Skeletal muscle tissue (tissue), 4 donors: ENCODE data around the gene RCC2. TPM values are rescaled to one million over a fixed set of nuclear protein-coding genes. Genes with fewer than 3 reads are reported as not detected.
"Not testable (repeated sequence)": the region's sequence is repeated elsewhere in the genome, so short reads cannot be mapped to it uniquely, and the experiment has no call there.

Experiments used
- H3K27ac ChIP-seq: one replicate; pipeline ENCODE4 v1.7.0; 2013; ENCODE audit warnings: mild to moderate bottlenecking, low read depth, low read length, inconsistent platforms
- H3K27me3 ChIP-seq, 3 donors: one replicate each; pipeline ENCODE4 v1.7.0; 2013; ENCODE audit warnings: low read length in 3 of 3; ENCODE audit not compliant: control insufficient read depth in 3 of 3, insufficient read depth in 3 of 3
- H3K36me3 ChIP-seq, 3 donors: one replicate each; pipeline ENCODE4 v1.7.0; 2013; ENCODE audit warnings: low read length in 3 of 3; ENCODE audit not compliant: control insufficient read depth in 3 of 3, insufficient read depth in 3 of 3
- H3K4me1 ChIP-seq, 3 donors: one replicate each; pipeline ENCODE4 v1.7.0; 2013; ENCODE audit warnings: low read length in 3 of 3, mild to moderate bottlenecking in 3 of 3; ENCODE audit not compliant: control insufficient read depth in 3 of 3, insufficient read depth in 3 of 3
- H3K4me3 ChIP-seq, 3 donors: one replicate each; pipeline ENCODE4 v1.7.0; 2013; ENCODE audit warnings: low read length in 3 of 3
- H3K9ac ChIP-seq, 3 donors: one replicate each; pipeline ENCODE4 v1.7.0; 2013; ENCODE audit warnings: low read length in 3 of 3, mild to moderate bottlenecking in 3 of 3, moderate library complexity in 2 of 3, low read depth in 1 of 3
- H3K9me3 ChIP-seq, 3 donors: one replicate each; pipeline ENCODE4 v1.7.0; 2013; ENCODE audit warnings: low read length in 3 of 3; ENCODE audit not compliant: control insufficient read depth in 3 of 3
- total RNA-seq: library from RNA; depleted of rRNA; stranded (reverse); fragments of >200 nt; gene quantifications from one replicate; pipeline ENCODE4 v1.2.3, GENCODE V29; 2014
- donor health status: Osteomylitis.

RCC2 gene
- total RNA-seq, 1 donor from 2014 or later = 20.4 TPM

GRCh38 chr1:17406760-17407475 is 32.6 kb downstream of the RCC2 start:
- H3K9ac ChIP-seq, H3K9me3 ChIP-seq, H3K27ac ChIP-seq, H3K27me3 ChIP-seq, H3K4me3 ChIP-seq: not testable (repeated sequence)
- Histone ChIP-seq H3K4me1 (peaks cover 6 to 12% (median 9%) of the 10 kb centered on the region in 3 donors), H3K36me3 (peaks cover 23 to 35% (median 30%) of the 10 kb centered on the region in 3 donors)

GRCh38 chr1:17405898-17406759 is 33.3 kb downstream of the RCC2 start:
- H3K4me1 ChIP-seq = peaks cover 4 to 12% (median 9%) of the 10 kb centered on the region in 3 donors
- H3K27me3 ChIP-seq = no peaks in the 10 kb centered on the region
- H3K27ac ChIP-seq = no peak overlapping the region
- H3K9ac ChIP-seq = peak overlapping the region in 1 of 3 donors; percentile 50
- no peak overlapping the region for H3K4me3 ChIP-seq
- H3K36me3 ChIP-seq = peaks cover 21 to 31% (median 24%) of the 10 kb centered on the region in 3 donors
- H3K9me3 ChIP-seq = no peaks in the 10 kb centered on the region

DNA sequence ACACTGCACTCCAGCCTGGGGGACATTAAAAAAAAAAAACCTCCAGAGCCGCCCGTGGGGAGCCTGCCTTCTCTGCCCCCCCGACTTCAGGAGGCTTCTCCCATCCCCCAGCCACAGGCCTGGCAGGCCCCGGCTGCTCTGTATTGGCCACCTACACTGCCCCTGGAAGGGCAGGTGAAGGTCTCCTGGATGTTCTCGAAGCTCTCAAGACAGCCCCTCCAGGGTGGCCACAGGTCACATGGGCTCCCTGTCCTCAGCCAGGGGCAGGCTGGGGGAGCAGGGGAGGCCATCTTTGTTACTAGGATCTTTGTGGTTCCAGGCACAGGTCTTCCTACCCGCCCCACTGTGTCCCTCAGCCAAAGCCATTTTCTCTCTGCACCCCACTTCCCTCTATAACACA is 34.7 kb downstream of the RCC2 start:
- Histone ChIP-seq H3K4me1 (peaks cover 4 to 12% (median 9%) of the 10 kb centered on the region in 3 donors), H3K9ac (no peak overlapping the region), H3K36me3 (peaks cover 12 to 20% (median 13%) of the 10 kb centered on the region in 3 donors), H3K27me3 (no peaks in the 10 kb centered on the region), H3K4me3 (no peak overlapping the region), H3K9me3 (no peaks in the 10 kb centered on the region), H3K27ac (no peak overlapping the region)

DNA sequence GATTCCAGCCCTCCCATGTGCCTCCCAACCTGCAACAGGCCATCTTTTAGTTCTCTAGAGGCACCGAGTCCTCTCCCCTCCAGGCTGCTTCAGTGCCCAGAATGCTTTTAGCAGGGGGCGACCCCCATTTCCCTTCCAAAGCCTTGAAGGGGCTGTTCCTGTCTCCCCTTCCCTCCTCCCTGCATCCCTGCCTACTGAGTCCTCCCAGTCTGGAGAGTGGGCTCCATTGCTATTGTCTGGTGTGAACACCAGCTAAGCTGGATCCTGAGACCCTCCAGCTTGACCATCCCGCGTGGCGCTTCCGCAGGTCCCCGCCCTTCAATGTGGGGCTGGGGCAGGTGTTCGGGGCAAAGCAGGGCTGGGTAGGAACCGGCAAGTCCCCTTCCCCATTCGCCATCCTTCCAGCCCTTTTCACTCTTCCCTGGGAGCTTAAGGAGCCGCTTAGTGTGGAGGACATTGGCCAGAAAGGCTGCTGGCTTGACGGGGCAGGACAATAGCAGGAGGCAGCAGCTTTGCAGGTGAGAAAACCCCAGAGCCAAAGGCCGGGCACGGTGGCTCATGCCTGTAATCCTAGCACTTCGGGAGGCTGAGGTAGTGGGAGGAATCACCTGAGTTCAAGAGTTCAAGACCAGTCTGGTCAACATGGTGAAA is 35.3 kb downstream of the RCC2 start:
- Histone ChIP-seq H3K36me3 (peaks cover 6 to 14% (median 6%) of the 10 kb centered on the region in 3 donors), H3K9ac (no peak overlapping the region), H3K9me3 (no peaks in the 10 kb centered on the region), H3K4me3 (no peak overlapping the region), H3K27ac (no peak overlapping the region), H3K27me3 (no peaks in the 10 kb centered on the region), H3K4me1 (peaks cover 4 to 12% (median 7%) of the 10 kb centered on the region in 3 donors)

DNA sequence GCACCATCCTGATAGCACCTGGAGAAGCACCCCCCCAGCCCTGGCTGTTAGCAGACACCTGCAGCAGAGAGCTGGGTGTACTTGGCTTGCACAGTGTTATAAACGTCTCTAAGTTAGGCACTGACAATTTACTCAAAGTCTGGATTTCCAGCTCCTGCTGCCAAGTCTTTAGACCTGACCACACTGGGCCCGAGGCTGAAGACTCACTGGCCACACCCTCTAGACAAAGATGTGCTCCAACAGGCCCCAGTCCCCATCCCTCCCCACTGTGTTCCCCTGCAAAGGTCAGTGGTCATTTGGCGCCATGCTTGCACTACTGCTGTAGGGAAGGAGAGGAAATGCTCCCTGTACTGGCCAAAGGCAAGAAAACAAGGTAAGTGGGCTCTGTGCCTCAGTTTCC is 36.4 kb downstream of the RCC2 start:
- Histone ChIP-seq H3K27me3 (peaks cover 0 to under 1% (median 0%) of the 10 kb centered on the region in 3 donors), H3K4me3 (no peak overlapping the region), H3K27ac (no peak overlapping the region), H3K9me3 (no peaks in the 10 kb centered on the region), H3K36me3 (peaks cover 0 to 7% (median 4%) of the 10 kb centered on the region in 3 donors), H3K4me1 (peaks cover 4 to 12% (median 7%) of the 10 kb centered on the region in 3 donors), H3K9ac (no peak overlapping the region)

DNA sequence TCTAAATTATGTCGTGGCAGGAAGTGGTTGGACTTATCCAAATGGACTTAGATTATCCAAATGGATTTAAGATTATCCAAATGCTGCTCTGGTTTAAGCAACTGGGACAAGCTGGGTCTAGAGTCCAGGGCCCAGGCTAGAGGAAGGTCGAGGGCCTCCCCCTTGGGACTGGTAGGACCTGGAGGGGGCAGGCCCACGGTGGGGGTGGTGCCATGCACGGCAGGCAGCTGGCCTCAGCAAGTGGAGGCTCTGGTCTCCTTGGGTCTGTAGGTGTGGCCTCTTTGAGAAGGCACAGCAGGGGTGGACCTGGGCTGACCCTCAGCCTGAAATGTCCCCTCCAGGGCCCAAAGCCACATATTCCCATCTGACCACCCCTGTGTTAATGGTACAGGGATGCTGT is 37.6 kb downstream of the RCC2 start:
- H3K4me3 ChIP-seq = no peak overlapping the region
- H3K9ac ChIP-seq = no peak overlapping the region
- no peaks in the 10 kb centered on the region for H3K36me3 ChIP-seq
- H3K9me3 ChIP-seq = no peaks in the 10 kb centered on the region
- no peak overlapping the region for H3K27ac ChIP-seq
- peaks cover 4 to 8% (median 7%) of the 10 kb centered on the region in 3 donors for H3K4me1 ChIP-seq
- peaks cover 0 to 3% (median 0%) of the 10 kb centered on the region in 3 donors for H3K27me3 ChIP-seq

GRCh38 chr1:17400725-17401341 is 38.6 kb downstream of the RCC2 start:
- Histone ChIP-seq H3K36me3 (no peaks in the 10 kb centered on the region), H3K9ac (no peak overlapping the region), H3K4me1 (peaks cover 1 to 2% (median 2%) of the 10 kb centered on the region in 3 donors), H3K9me3 (no peaks in the 10 kb centered on the region), H3K4me3 (no peak overlapping the region), H3K27me3 (peaks cover 0 to 3% (median 0%) of the 10 kb centered on the region in 3 donors), H3K27ac (no peak overlapping the region)

DNA sequence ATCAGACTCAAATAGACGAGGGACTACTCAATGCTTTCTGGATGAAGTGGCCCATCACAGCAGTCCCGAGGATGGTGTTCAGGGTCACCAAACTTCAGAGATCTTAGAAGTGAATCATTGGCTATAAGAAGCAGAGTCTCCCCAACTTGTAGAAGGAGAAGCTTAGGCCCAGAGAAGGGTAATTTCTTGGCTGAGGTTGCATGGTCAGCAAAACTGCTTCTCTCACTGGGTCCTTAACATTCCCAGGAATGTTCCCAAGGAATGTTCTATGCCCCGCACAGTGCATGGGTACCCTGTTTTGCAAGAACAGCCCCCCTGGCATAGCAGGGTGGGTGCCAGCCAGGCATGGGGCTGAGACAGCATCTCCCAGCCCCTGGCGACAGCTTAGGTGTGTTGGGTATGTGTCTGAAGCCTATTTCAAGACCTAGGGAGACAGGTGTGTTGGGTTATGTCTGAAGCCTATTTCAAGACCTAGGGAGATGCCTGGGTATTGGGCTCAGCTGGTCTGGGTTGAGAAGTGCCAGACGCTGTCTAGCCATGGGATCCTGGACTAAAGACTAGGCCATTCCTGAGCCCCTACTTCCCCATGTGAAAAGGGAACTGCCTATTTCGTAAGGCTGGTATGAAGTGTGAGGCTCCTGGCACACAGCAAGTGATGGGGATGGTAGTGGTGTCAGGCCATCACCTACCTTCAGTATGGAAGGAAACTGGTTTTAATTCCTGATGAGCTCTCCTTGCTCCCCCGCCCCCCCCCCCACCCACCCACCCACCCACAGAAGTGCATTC is 41.4 kb downstream of the RCC2 start:
- H3K4me1 ChIP-seq = no peaks in the 10 kb centered on the region
- H3K36me3 ChIP-seq = no peaks in the 10 kb centered on the region
- H3K9ac ChIP-seq = no peak overlapping the region
- no peaks in the 10 kb centered on the region for H3K9me3 ChIP-seq
- H3K27ac ChIP-seq = no peak overlapping the region
- peaks cover 0 to 6% (median 3%) of the 10 kb centered on the region in 3 donors for H3K27me3 ChIP-seq
- H3K4me3 ChIP-seq = no peak overlapping the region

- Histone ChIP-seq H3K4me1 (no peaks in the 10 kb centered on the region), H3K9me3 (no peaks in the 10 kb centered on the region), H3K27ac (no peak overlapping the region), H3K4me3 (no peak overlapping the region), H3K27me3 (peaks cover 0 to 15% (median 15%) of the 10 kb centered on the region in 3 donors), H3K36me3 (no peaks in the 10 kb centered on the region), H3K9ac (no peak overlapping the region)
These were observed 46.2 kb downstream of the RCC2 start for GRCh38 chr1:17393230-17393629.
